Non-pigmented ciliary epithelial cell (primary cell): Measurements from ENCODE around the gene CLIC1.
"Not testable (repeated sequence)": the region's sequence is repeated elsewhere in the genome, so short reads cannot be mapped to it uniquely, and the experiment has no call there.

ENCODE experiments used
- DNase-seq: peaks from one replicate; pipeline ENCODE4 v3.0.0-alpha.2; 2010; ENCODE audit warnings: low read depth

Gene CLIC1

DNA sequence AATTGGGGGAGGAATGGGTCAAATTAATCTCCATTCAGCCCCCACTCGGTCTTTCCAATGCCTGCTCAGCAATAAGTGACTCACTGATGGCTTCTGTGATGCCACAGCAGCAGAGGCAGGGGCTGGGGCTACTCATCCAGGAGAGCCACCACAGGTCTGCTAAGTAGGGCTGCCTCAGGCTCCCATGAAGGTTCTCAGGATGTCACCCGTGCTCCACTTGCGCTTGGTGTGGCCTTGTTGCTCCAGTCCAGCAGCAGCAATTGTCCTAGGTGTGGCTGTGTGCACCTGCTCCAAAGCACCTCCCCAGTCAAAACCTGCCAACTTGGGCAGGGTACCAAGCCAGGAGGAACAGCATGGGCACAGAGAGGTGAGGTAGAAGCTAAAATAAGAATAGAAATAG lies 14.2 kb downstream of the CLIC1 start:
- DNase-seq: no peak

DNA sequence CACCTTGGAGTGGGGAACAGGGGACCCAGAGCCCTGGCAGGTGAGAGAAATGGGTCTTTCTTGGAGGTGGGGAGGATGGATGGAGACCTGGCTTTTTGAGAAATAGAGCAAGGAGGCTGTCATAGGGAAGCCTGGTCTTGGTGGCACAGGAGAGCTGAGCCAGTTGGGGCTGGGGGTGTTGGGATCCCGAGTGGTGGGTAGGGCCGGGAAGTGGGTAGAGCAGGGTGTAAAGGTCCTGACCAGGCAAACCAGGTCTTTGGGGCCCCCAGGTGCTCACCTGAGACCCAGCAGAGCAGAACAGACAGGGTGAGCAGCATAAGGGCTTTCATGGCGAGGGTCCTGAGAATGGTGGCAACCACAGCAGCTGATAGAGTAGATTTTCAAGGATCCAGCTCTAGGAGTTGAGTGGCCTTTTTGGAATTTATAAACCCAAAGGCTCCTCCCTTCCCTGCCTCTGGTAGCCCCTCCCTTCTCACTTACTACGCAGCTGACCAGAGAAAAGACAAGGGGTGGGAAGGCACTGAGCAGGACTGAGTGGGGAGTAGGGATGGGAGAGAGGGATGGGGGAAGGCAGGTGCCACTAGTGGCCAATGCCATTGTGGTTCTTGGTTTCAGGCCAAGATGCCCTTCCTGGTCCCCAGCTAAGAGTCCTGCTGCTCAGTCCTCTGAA lies 14.8 kb downstream of the CLIC1 start, which contains the start of gene LY6G6C:
Gene LY6G6C (minus strand): TSS at position 396 of the 670 bp plus-strand sequence. CDS start 67 bp downstream, at position 329.
- DNase-seq: no peak

DNA sequence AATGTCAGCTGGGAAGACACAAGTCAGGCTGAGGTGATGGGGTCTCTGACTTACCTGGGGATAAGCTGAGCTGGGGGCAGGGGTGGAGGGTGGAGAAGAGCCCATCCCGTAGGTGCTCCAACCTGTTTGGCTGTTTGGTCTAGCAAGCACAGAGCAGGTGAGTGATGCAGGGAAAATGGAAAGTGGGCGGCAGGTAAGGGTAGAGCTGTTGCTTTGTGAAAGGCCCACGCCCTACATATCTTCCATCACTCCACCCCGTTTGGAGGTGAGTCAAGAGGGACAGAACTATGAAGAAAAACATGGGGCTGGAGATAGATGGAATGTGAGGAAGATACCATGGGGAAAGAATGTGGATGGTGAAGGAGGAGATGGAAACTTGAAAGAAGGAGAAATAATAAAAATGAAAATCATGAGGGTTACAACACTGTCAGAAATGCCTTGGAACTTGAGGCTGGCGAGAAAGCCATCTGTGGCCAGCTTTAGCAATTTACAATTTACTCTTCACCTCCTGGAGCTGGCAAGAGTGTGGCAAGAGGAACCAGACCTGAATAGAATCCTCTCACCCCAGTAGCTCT lies 16.0 kb downstream of the CLIC1 start:
- no peak for DNase-seq

DNA sequence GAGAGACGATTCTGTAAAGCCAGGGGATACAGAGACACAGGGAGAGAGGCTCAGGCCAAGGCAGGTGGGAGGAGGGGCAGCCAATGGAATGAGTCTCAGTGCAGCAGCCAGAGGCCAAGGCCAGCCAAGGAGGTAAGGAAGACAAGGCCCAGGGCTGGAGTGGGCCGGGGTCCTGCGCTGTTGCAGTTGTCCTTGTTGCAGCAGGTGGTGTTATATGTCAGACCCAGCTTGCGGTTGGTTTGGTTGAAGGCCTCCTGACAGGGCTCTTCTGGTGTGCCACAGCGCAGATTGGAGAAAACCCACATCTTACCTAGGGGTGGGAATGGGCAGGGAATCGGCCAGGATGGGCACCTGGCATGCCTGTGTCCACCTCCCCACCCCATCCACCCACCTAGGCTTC lies 17.3 kb downstream of the CLIC1 start:
- no peak for DNase-seq

DNA sequence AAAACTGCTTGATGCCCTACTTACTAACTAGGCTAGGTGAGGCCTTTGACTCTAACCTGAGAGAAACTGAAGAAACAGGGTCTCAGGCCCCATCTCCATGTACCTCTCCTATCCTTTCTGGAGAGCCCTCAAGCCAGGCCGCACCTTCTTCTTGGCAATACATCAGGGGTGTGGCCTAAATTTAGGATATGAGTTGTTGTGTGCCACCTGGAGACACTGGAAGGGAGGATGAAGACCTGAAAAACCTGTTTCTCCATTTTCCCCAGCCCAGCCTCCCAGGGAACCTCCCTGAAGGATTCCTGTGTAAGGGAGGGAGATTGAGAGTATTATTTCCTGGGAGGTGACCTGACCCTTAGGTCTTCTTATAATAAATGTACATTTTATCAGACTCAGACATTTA lies 18.1 kb downstream of the CLIC1 start:
- no peak for DNase-seq

DNA sequence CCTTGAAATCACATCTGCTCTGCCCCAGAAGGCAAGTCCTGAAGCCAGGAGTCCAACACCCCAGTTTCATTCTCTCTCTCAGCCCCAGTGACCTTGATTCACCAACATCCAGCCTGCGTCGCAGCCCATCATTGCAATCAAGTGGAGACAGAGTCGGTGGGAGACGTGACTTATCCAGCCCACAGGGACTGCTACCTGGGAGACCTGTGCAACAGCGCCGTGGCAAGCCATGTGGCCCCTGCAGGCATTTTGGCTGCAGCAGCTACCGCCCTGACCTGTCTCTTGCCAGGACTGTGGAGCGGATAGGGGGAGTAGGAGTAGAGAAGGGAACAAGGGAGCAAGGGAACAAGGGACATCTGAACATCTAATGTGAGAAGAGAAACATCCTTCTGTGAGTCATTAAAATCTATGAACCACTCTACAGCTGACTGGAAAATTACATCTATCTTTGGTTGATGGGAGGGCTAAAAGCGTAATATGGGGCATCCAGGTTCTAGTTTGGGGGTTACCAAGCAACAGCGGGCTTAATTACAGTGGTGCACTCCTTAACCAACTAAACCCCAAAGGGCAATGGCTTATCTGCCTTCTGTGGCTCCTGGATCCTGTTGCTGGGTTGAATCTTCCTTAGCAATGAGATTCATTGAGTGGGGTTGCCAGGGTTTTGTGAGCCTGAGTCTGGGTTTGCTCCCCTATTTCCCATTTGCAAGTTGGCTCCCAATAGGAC lies 18.7 kb downstream of the CLIC1 start:
- DNase-seq: no peak

DNA sequence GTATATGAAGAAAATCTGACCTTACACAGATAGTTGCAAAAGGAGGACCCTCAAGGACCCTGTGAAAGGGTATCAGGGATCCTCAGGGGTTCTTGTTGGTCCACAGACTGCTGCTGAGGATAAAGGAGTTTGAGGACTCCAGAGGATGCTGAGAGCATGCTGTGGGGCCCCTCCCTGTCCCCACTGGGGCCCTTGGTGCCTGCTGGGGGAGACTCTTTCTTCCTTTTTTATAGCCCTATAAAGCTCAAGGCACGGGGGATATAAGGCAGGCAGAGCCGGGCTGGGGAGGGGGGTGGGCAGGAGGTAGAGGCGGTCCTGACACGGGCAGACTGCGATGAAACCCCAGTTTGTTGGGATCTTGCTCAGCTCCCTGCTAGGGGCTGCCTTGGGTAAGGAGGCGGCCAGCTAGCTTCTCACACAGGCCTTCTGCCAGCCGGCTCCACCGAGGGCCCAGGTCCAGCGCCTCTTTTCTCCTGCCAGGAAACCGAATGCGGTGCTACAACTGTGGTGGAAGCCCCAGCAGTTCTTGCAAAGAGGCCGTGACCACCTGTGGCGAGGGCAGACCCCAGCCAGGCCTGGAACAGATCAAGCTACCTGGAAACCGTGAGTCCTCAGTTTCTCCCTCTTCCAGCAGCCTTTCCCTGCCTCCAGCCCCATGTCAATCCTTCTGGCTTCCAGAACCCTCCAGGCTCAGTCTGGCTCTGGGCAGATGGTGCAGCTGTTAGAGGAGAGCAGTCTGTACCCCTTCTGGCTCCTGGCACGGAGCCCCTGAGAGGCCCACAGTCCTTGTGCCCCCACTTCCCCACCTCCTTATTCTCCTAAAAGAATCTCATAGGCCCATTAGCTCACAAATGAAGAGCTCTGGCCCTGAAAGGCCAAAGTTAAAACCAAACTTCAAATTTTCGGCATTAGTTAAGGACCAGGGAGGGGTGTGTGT lies 21.0 kb downstream of the CLIC1 start, which contains the start of gene LY6G6D:
Gene LY6G6D (plus strand): TSS at position 327 of the 937 bp plus-strand sequence. CDS start 8 bp downstream, at position 335.
- DNase-seq: no peak

DNA sequence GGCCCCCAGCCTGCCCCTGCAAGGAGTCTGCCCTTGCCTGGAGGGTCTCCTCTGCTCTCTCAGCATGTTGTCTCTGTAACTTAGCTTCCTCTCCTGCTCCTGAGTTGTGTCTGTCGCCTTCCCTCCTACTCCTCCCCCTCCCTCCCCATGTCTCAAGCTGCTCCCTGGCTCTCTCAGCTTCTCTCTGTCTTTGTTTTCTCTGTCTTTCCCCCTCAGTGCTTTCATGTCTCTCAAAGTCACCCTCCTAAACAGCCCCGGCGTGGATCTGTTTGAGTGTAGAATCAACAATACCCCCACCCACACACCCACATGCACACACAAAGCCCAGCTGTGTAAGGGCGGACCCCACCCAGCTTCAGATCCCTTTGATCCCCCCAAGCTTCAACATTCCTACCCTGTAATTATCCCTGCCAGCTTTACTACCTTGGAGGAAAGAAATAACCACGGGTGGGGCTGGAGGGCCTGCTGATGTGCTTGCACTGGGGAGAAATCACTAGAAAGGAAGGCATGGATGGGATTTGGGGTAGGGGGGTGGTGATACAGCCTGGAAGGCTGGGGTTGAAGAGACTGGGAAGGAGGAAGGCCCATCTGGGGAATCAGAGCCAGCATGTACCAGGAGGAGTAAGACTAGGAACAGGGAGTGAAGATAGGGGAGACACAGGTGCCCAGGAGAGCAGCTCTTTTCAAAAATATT lies 22.2 kb downstream of the CLIC1 start:
- no peak for DNase-seq

DNA sequence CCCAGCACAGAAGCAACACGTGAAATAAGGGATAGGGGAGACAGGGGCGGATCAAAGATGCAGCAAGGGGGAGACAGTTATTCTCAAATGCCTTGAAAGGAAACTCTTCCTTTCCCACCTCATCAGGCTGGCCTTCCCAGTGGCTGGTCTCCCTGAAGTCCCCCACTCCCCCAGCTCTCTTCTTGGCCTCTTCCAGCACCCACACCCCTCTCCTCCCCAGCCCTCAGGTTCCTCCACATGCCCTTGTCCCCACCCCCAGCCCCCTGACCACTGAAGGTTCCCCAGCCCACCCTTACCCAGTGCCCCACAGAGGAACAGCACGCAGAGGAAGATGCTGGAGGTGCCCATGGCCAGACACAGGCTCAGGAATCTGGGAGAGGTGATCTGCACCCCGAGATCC lies 22.9 kb downstream of the CLIC1 start:
- no peak for DNase-seq

DNA sequence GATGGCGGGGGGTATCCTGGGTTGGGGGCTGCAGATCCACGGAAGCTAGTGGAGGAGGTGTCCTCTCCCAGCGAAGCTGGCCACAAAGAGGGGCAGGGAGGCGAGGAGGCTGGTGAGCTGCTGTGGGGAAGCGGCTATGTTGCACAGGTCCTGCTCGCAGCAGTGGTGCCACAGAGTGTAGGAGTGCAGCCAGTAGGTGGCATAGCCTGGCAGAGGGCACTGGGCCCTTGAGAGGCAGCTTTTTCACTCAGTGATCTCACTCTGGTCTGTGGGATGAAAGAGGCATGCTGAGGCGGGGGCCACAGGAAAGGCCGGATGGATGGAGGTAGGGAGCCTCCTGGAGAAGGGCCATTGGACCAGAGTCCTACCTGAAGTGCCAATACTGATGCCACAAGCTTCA lies 24.0 kb downstream of the CLIC1 start:
- DNase-seq: no peak

DNA sequence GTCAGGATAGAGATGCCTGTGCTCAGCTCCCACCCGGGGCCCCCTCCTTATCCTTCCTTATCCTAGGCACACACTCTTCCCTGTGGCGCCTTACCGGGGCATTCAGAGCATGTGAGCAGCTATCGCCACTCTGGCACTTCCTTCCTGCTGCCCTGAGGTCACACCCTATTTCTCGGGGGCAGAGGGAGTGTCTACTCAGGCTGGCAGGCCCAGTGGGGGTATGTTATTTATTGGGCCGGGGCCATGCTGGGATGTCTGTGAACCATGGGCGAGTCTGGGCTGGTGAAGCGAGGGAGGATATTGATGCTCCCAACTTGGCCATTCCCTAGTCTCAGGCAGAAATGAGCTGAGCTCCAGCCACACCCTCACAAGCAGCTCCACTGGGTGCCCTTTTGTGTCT lies 25.1 kb downstream of the CLIC1 start:
- no peak for DNase-seq

DNA sequence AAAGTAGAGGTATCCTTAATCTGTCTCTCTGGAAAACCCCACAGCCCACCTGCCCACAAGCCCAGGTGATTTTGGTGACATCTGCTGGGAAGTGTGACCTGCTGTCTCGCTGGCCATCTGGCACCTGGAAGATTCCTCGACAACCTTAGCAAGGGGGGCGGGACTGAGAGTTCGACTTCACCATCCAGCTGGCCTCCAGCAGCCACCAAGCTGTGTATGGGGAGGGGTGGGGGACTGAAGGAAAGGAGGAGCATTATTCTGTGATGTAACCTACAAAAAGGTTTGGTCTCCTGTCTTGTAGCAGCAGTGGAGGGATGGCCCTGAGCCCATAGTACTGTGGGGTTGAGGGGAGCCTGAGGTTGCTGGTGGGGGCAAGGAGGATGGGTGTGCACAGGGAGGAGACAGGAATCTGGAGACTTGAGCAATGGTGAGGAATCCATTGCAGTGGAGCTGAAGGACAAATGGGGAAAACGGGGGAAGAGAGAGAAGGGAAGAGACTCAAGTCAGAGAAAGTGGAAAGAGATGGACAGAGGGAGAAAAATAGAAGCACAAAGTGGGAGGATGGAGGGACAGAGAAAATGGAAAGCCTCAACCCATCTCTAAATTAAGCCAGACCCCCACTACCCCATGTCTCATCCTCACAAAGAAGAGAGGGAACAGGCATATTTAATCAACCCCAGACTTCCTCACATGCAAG lies 25.7 kb downstream of the CLIC1 start:
- no peak for DNase-seq

DNA sequence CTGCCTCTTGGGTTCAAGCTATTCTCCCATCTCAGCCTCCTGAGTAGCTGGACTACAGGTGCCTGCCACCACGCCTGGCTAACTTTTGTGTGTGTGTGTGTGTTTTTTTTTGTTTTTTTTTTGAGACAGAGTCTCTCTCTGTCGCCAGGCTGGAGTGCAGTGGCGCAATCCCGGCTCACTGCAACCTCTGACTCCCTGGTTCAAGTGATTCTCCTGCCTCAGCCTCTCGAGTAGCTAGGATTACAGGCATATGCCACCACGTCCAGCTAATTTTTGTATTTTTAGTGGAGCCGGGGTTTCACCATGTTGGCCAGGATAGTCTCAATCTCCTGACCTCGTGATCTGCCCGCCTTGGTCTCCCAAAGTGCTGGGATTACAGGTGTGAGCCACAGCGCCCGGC lies 27.2 kb downstream of the CLIC1 start:
- not testable (repeated sequence) for DNase-seq

DNA sequence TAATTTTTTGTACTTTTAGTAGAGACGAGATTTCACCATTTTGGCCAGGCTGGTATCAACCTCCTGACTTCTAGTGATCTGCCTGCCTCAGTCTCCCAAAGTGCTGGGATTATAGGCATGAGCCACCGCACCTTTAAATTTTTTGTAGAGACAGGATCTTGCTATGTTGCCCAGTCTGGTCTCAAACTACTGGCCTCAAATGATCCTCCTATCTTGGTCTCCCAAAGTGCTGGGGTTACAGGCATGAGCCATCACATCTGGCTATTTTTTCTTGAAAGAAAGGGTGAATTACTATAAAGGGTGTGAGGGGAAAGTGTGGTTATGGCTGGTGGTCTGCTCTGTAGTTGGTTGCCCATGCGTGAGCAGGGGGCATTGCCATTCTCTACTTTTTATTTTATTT lies 28.1 kb downstream of the CLIC1 start:
- no peak for DNase-seq

DNA sequence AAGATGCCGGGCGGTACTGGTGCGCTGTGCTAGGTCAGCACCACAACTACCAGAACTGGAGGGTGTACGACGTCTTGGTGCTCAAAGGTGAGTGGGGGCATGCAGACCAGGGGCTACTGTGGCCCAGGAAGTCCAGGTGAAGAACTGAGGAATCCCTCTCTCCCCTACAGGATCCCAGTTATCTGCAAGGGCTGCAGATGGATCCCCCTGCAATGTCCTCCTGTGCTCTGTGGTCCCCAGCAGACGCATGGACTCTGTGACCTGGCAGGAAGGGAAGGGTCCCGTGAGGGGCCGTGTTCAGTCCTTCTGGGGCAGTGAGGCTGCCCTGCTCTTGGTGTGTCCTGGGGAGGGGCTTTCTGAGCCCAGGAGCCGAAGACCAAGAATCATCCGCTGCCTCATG lies 28.6 kb downstream of the CLIC1 start:
- no peak for DNase-seq

DNA sequence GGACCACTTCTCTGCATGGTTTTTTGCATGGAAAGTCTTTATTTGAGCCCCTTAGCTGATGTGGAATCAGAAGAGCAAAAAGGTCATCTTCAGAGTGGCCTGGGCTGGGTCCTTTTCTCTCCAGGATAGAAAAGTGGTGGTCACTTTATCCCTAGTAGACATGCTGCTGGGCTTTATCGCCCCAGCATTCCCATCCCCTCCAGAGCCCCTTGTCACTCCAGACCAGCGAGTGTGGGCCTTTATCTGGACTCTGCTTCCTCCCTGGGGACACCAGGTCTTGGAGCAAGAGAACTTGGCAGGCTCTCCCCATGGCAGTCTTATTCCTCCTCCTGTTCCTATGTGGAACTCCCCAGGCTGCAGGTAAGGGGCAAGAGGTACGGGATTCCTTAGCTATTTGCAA lies 29.7 kb downstream of the CLIC1 start, which contains the start of gene LY6G6F:
Gene LY6G6F (plus strand): TSS at position 268 of the 400 bp plus-strand sequence. CDS start 41 bp downstream, at position 309.
- no peak for DNase-seq

DNA sequence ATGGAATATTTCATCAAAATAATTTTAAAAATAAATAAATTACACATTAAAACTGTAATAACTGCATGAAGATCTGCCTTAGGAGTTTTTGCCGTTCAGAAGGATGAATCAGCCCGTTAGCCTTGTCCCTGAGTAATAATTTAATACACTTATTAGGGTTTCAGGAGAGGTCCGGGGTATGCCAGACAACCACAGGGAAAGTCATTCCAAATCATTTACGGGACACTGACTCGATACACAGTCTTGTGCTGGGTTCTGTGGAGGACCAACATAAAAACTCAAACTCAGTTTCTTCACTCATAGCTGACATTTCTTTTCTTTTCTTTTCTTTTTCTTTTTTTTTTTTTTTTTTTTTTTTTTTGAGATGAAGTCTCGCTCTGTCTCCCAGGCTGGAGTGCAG lies 30.4 kb downstream of the CLIC1 start:
- no peak for DNase-seq

DNA sequence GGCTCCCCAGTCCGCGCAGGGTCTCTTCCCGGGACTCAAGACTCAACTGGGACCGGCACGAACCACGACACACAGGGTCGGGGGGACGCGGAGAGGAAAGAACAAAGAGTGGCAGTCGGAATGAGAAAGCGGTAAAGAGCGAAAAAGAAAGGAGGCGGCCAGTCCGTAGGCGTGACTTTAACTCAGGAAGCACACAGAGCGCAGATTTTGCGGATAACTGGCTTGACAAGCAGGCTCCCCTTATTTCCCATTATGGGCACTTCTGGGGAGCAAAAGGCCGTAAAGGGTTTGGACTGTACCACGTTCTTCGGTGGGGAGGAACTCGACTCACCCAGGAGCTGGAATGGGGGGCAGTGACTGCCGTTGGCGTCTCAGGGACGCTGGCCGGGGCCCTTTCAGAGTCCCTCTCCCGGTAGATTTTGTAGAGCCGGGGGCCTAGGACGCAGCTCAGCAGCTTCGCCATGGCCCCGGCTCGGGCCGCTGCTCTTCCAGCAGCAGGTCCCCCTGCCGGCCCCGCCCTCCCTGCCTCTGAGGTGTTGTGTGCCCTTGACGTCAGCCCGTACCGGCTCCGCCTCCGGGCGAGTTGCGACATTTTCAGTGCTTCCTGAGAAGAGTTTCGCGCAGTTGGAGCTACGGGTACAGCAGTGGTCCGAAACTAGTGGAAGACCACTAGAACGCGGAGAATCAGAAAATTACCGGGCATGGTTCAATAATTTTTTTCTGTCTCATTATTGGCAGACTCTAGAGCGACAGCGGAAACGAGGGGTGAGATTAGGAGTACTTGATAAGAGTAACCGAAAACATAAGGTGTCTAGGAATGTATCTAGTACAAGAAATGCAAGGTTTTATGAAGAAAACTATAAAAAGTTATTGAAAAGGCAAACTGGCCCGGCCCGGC lies 33.3 kb downstream of the CLIC1 start, which contains the start of gene ABHD16A:
Gene ABHD16A (minus strand): TSS at position 506 of the 898 bp plus-strand sequence. CDS start 43 bp downstream, at position 463.
- DNase-seq: peak; percentile 91

DNA sequence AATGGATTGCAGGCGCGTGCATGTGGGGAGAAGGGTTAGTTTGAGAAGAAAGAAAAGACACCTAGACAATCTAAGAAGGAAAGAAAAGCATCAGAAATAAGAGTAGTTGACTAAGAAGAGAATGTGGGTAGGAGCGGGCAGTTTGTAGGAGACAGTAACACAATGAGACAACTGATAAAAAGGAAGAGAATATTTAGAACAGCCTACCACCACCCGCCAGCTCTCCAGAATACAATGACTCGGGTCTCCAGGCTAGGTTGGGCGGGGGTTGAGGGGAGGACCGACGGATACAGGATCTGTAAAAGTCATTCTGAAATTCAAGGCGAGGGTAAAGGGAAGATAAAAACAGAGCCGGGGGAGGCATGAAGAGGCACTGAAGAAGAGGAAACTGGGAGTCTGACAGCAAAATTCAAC lies 33.9 kb downstream of the CLIC1 start:
- no peak for DNase-seq
